Measurements from ENCODE around the gene MLN.

DNA sequence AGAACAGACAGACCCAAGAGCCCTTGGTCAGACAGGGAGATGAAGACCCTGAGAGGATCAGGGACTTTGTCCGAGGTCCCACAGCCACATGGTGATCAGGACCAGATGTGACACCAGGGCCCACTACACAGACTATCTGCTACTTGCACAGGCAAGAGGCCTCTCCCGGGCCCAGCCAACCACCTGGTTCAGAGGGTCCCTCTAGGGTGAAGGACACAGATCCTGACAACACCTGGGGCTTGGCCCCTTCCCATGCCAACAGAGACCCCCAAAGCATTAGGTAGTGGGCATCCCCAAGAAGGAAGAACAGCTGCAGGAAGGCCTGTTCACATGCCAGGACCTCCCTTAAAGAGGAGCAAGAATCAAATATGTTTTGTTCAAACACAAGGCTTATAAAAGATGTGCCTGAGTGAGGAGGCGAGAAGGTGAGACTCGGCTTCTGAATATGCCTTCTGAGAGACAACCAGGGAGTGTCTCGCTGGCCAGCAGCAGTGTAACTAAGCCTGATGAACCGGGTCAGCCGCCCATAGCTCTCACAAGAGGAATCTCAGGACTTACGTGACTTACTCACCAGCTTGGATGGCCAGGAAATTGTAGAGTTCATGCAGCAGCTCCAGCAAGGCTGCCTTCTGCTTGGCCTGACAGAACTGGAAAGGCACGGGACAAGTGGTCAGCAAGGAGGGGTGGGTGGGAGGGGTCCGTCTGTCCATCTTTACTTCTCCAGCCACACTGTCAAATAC lies 19.9 kb downstream of the MLN start:
- TF ChIP-seq, protein P1, sequence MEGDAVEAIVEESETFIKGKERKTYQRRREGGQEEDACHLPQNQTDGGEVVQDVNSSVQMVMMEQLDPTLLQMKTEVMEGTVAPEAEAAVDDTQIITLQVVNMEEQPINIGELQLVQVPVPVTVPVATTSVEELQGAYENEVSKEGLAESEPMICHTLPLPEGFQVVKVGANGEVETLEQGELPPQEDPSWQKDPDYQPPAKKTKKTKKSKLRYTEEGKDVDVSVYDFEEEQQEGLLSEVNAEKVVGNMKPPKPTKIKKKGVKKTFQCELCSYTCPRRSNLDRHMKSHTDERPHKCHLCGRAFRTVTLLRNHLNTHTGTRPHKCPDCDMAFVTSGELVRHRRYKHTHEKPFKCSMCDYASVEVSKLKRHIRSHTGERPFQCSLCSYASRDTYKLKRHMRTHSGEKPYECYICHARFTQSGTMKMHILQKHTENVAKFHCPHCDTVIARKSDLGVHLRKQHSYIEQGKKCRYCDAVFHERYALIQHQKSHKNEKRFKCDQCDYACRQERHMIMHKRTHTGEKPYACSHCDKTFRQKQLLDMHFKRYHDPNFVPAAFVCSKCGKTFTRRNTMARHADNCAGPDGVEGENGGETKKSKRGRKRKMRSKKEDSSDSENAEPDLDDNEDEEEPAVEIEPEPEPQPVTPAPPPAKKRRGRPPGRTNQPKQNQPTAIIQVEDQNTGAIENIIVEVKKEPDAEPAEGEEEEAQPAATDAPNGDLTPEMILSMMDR (IDR thresholded peaks at IDR 0.05), result no peak
- no peak for TF ChIP-seq POLR2AphosphoS5 (IDR thresholded peaks at IDR 0.05)
- no peak for TF ChIP-seq POLR2A (IDR thresholded peaks at IDR 0.05)

Measured in suprapubic skin (tissue), 4 donors.